Coronary artery (tissue), 2 donors: ENCODE measurements around the gene ETV4.

ENCODE experiments used
- DNase-seq: peaks from one replicate; pipeline ENCODE4 v3.0.0-alpha.2; 2017; ENCODE audit warnings: low spot score
- H3K27ac ChIP-seq, 2 donors: fragments of 200-600 bp; sonication (generic); one replicate each; pipeline ENCODE4 v1.5.1; 2016 to 2019
- H3K4me3 ChIP-seq: fragments of 200-600 bp; sonication (generic); 2 replicates; pipeline ENCODE4 v1.5.1; 2016; ENCODE audit warnings: mild to moderate bottlenecking, moderate library complexity
- CTCF ChIP-seq: fragments of 200-600 bp; sonication (generic); IDR thresholded peaks from one replicate; pipeline ENCODE4 v1.5.1; 2019; ENCODE audit warnings: antibody characterized with exemption

Gene ETV4

DNA sequence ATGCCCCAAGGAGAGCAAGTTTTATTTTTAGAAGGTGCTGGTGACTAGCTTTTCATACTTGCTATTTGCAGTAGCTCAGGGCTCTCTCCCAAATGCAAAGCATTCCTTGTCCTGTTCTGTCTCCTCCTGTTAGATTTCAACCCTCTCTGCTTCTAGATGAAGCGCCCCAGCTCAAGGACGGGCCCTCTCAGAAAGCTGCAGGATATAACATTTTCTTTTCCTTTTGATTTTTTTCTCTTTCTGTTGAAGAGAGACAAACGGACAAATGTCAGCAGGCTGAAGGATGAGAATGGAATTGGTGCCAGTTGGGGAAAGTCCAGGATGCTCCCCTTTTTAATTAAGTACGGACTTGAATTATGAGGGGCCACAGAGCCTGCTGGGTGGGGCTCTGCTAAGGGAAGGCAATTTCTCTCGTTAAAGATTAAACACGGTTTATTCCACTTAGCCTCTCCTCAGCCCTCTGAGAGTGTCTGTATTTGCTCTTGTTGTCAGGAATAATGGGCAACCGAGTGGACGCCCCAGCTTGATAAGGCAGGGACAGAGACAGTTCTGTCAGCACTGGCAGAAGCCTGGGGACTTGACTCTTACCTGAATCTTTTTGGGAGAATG lies 6.2 kb upstream of the ETV4 start:
- no peak overlapping the region for H3K4me3 ChIP-seq
- no peak for TF ChIP-seq CTCF
- no peak for DNase-seq
- no peak overlapping the region for H3K27ac ChIP-seq

GRCh38 chr17:43550754-43551153 lies 4.6 kb upstream of the ETV4 start:
- DNase-seq = no peak
- no peak for TF ChIP-seq CTCF
- no peak overlapping the region for H3K4me3 ChIP-seq
- no peak overlapping the region for H3K27ac ChIP-seq

GRCh38 chr17:43549496-43549895 lies 3.4 kb upstream of the ETV4 start:
- H3K27ac ChIP-seq = no peak overlapping the region

GRCh38 chr17:43548689-43549379 lies 2.7 kb upstream of the ETV4 start:
- TF ChIP-seq CTCF = no peak
- no peak for DNase-seq
- Histone ChIP-seq H3K4me3 (no peak overlapping the region), H3K27ac (no peak overlapping the region)

More at GRCh38 chr17:43549496-43549895, 3.4 kb upstream of the ETV4 start:
- no peak for TF ChIP-seq CTCF
- no peak for DNase-seq
- no peak overlapping the region for H3K4me3 ChIP-seq

GRCh38 chr17:43547659-43548256 lies 1.6 kb upstream of the ETV4 start:
- no peak for DNase-seq
- TF ChIP-seq CTCF = no peak
- no peak overlapping the region for H3K27ac ChIP-seq

DNA sequence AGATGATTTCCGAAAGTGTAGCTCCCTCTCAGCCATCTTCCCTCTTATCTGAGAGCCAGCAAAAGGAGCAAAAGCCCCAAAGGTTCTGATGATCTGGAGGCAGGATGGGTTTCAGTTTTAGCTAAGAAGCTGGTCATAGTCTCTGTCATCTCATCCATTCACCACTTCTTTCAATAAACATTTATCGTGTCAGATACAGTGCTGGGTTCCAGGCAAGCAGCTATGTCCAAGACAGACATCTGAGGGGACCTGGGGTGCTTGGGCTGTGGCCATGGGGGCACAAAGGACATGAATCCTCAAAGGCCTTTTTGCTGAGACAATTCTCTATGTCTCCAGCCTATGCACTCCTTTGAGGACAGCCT lies 1.0 kb upstream of the ETV4 start:
- Histone ChIP-seq H3K27ac (no peak overlapping the region), H3K4me3 (no peak overlapping the region)
- no peak for TF ChIP-seq CTCF
- DNase-seq = no peak

More at GRCh38 chr17:43547659-43548256, 1.6 kb upstream of the ETV4 start:
- H3K4me3 ChIP-seq = no peak overlapping the region

DNA sequence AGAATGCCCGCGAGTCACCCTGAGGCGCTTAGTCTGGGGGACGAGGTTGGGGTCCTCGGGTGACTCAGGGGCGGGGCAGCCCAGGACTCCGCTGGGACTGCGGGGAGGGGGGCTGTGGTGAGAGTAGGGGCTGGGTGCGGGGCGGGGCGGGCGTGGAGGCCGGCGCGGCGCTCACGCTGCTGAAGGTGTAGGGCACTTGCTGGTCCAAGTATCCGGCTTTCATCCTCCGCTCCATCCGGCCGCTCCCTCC lies 832 bp downstream of the ETV4 start:
- Histone ChIP-seq H3K27ac (peak overlapping the region in 1 of 2 donors; percentile 1), H3K4me3 (peak overlapping the region; percentile 72)
- DNase-seq = no peak
- no peak for TF ChIP-seq CTCF
